GM19372 (cell line): ENCODE measurements around the gene MICAL2.

Experiments
- ATAC-seq: cut with Tn5 transposase; IDR thresholded peaks from one replicate; pipeline ENCODE4 v1.9.1; 2021; ENCODE audit warnings: mild to moderate bottlenecking, low read depth, moderate library complexity; ENCODE audit not compliant: unreplicated experiment

The MICAL2 gene

GRCh38 chr11:12276831-12277475, 166.6 kb downstream of the MICAL2 start:
- no peak for ATAC-seq

DNA sequence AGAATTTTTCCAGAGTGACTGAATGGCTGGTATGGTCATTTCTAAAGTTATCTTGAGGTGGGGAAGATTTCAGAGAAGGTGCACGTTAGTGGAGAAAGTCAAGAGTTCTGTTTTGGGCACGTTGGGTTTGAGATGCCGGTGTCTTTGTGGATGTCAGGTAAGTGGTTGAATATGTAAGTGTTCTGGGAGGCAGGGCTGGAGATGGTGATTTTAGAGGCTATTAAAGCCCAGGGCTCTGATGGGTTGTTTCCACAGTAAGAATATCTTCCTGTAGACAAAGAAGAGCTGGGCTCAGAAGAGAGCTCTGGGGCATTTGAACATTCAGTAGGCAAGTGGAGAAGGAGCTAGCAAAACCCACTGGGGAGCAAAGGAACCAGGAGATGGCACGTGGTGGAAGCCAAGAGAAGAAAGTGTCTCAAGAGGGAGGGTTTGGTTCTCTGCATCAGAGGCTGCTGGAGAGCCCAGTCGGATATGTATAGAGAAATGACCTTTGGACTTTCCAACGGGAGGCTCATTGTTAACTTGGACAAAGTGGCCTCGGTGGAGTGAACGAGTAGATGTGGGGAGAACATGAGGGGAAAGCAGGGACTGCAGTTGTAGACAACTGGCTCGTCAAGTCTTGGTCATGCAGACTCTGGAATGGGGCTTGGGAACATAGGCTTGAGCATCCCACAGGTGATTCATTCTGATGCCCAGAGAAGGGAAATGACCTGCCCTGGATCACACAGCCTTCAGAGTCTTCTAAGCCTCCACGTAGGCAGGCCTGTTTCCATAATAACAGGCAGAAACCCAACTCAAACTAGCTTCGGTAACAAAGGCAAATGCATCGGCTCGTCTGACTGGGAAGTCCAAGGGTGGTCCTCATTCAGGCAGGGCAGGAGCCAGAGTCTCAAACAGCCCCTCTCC, 168.6 kb downstream of the MICAL2 start:
- ATAC-seq = no peak

GRCh38 chr11:12279672-12280108, 169.3 kb downstream of the MICAL2 start:
- no peak for ATAC-seq

DNA sequence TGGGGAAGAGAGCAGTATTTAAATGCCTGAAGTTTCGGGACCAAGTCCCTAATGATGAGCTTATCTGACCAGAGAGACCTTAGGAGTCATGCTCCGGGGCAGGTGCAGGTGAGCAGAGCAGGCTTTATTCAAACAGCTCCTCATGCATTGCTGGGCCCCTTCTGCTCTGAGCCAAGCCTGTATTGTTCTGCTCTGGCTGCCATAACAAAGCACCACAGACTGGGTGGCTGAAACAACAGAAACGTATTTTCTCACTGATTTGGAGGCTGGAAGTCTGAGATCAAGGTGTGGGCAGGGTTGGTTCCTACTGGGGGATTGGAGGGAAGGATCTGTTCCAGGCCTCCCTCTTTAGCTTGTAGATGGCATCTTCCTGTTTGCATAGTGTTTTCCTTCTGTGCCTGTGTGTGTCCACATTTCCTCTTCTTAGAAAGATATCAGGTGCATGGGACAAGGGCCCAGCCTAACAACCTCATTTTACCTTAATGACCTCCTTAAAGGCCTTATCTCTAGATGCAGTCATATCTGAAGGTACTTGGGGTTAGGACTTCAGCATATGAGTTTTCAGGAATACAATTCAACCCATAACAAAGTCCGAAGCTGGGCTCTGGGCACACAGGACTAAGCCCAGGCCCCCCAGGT, 169.9 kb downstream of the MICAL2 start:
- no peak for ATAC-seq

DNA sequence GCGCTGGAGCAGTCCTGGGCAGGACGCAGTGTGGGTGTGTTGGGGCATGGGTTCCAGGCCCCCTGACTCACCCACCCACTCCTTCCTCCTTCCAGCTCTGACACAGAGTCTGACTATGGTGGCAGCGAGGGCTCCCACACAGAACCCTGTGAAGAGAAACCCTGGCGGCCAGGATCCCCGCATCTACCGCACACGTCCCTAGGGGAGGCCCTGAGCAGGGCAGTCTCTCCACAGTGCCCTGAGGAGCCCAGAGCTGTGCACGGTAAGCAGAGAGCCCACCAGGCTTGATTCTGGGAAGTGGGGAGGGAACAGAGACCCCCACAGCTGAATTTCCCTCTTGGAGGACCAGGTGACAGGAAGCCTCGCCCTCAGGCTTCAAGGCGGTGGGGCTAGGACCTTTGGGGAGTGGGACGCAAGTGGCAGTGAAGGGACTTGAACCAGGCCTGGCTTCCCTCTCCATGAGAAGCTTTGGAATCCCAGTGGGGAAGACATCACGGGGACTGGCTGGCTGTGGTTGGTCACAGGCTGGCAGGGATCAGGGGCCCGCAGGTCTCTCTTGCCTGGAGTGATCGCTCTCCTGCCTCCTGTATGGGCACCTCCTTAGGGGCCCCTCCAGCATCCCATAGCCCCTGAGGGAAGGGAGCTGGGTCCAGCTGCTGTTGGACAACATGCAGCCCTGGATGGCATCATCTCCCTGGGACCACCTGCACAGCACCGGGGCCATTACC, 170.6 kb downstream of the MICAL2 start:
- ATAC-seq = no peak

GRCh38 chr11:12281571-12282478, 171.4 kb downstream of the MICAL2 start:
- no peak for ATAC-seq

DNA sequence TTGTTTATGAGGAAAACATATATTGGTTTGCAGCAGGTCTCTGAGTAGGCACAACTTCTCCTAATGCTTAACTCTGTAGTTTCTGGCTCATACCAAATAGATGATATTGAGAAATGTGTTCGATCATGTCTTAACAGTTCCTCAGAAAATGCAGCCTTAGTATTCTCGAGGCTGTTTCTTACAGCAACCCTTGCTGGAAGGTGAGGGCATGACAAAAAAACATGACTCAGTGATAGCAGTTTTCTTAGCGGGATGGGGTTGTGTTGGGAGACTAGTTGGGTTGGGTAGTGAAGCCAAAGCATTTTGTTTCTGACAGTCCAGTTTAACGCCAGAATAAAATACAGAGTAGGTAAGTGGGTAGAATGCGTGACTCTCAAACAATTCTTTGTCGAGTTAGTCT, 172.3 kb downstream of the MICAL2 start:
- no peak for ATAC-seq

GRCh38 chr11:12284316-12285050, 174.1 kb downstream of the MICAL2 start:
- ATAC-seq = no peak

- no peak for ATAC-seq
These were observed 174.7 kb downstream of the MICAL2 start for GRCh38 chr11:12285106-12285505.

- ATAC-seq = no peak
These were observed 175.4 kb downstream of the MICAL2 start for GRCh38 chr11:12285811-12286222.

GRCh38 chr11:12286606-12287005, 176.2 kb downstream of the MICAL2 start:
- ATAC-seq = no peak

DNA sequence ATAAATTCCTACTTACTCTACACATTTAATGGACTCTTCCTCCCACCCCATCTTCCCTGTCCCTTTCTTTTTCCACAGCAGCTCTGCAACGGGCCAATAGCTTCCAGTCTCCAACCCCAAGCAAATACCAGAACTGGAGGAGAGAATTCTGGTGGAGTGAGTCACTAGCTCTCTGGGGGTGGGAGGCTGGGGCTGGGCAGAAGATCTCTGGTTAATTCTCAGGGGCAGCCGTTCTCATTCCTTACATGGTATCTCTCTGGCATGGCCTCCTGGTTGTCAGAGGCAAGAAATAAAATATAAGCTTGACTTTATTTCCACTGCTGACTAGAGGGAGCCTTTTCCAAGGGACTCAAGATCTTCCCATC, 176.6 kb downstream of the MICAL2 start:
- no peak for ATAC-seq

DNA sequence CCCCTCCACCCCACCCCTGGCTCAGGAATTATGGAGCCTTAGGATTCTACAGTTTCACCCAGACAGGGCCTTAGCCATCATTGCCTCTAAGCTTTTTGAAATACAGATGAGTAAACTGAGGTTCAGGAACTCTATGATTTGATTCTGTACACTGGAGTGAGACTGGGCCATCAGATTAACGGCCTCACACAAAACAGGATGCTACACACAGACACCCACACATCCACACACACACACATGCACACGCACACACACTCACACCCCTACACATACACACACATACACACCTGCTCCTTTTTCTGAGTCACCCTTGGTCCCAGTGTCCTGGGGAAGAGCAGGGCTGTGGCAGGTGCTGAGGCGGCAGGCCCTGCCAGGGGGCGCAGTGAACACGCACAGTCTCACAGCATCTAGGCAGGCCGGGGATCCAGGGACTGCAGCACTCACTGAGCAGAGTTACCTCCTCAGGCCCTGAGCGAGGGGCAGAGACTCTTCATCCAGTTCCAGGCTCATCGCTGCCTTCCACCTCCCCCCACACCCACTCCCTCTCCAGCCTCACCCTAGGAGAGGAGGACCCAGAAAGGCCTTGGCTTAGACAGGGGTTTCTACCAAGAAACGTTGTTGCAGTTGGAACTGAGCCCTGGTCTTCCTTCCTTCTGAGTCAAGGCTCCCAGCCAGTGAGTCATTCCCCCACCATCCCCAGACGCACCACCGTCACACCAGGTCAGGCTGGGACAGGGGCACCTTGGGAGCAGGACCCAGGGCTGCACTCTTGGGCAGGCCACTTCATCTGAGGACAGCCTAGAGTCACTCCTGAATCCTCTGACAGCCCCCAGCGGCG, 177.2 kb downstream of the MICAL2 start:
- ATAC-seq = no peak

GRCh38 chr11:12288212-12288930, 178.0 kb downstream of the MICAL2 start:
- no peak for ATAC-seq

DNA sequence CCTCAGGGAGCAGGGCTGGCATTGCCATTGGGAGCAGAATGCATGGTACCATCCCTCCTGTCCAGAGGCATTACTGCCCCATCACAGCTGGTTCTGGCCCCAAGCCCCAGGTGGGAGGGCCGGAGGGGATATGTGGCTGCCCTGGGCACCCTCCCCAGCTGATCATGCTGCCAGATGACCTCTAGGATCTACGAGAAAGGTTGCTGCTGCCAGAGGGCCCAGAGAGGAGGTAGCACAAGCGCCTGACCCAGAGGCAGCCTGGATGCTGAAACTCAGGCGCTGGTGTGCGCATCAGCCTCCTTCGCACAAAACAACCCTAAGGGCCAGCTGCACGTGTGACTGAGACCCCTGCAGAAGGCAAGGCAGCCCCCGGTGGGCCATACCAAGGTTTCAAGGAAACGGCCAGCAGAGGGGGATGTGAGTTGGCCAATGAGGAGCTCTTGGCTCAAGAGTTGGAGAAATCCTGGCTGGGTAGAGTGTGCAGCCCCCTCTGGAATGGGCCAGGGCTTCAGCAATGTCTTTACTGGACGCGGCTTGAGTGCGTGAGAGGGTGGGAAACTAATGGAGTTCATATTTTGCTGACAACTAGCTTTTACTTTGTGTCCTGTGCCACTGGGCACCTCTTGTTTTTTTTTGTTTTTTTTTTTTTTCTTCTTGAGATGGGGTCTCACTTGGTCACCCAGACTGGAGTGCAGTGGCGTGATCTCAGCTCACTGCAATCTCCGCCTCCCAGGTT, 178.7 kb downstream of the MICAL2 start:
- ATAC-seq = no peak

- no peak for ATAC-seq
These were observed 179.5 kb downstream of the MICAL2 start for GRCh38 chr11:12289667-12290476.
